CD14-positive monocyte (primary cell): ENCODE results near the gene LRRIQ1. TPM values are rescaled to one million over a fixed set of nuclear protein-coding genes. Genes with fewer than 3 reads are reported as not detected.

ENCODE experiments used
- DNase-seq, 3 donors: peaks; one replicate each; pipeline ENCODE4 v3.0.0-alpha.2; 2011 to 2022
- H2AFZ ChIP-seq: 2 replicates; pipeline ENCODE4 v1.6.0; 2012; ENCODE audit warnings: mild to moderate bottlenecking, low read depth, low read length, inconsistent platforms; ENCODE audit not compliant: insufficient read depth, poor library complexity, severe bottlenecking
- H3K27ac ChIP-seq, 2 donors: 1 replicate in 1 of 2; 2 replicates in 1 of 2; pipeline ENCODE4 v1.5.1; 2012 to 2013; ENCODE audit warnings: low read length in 2 of 2, control low read depth in 1 of 2, inconsistent platforms in 1 of 2, low read depth in 1 of 2, mild to moderate bottlenecking in 1 of 2
- H3K27me3 ChIP-seq, 2 donors: one replicate each; pipeline versions ENCODE4 v1.6.0 to v1.6.1; 2011 to 2013; ENCODE audit warnings: low read length in 2 of 2; ENCODE audit not compliant: control insufficient read depth in 2 of 2, insufficient read depth in 2 of 2
- H3K36me3 ChIP-seq, 2 donors: replicated peaks in 1 of 2; 1 replicate in 1 of 2; 2 replicates in 1 of 2; pipeline versions ENCODE4 v1.5.1 to v1.6.1; 2012 to 2013; ENCODE audit warnings: low read length in 2 of 2, control low read depth in 1 of 2, inconsistent platforms in 1 of 2, mild to moderate bottlenecking in 1 of 2; ENCODE audit not compliant: insufficient read depth in 2 of 2, control insufficient read depth in 1 of 2
- H3K4me1 ChIP-seq, 2 donors: 1 replicate in 1 of 2; 2 replicates in 1 of 2; pipeline versions ENCODE4 v1.5.1 to v1.6.1; 2012 to 2013; ENCODE audit warnings: low read length in 2 of 2, control low read depth in 1 of 2, inconsistent platforms in 1 of 2, mild to moderate bottlenecking in 1 of 2, moderate library complexity in 1 of 2; ENCODE audit not compliant: insufficient read depth in 2 of 2, control insufficient read depth in 1 of 2
- H3K4me2 ChIP-seq: replicated peaks from 2 replicates; pipeline ENCODE3; 2012; ENCODE audit warnings: low read length, moderate library complexity, mild to moderate bottlenecking; ENCODE audit not compliant: poor library complexity, severe bottlenecking; ENCODE audit errors: extremely low read depth
- H3K4me3 ChIP-seq, 3 experiments: fragments of 200-600 bp in 1 of 3; sonication (generic) in 1 of 3; replicated peaks in 1 of 3; 1 replicate in 2 of 3; 2 replicates in 1 of 3; pipeline ENCODE4 v1.5.1; 2011 to 2013; ENCODE audit warnings: low read length in 3 of 3, mild to moderate bottlenecking in 3 of 3, control low read depth in 2 of 3, low read depth in 2 of 3, inconsistent platforms in 1 of 3, moderate library complexity in 1 of 3
- H3K79me2 ChIP-seq: 2 replicates; pipeline ENCODE4 v1.6.0; 2012; ENCODE audit warnings: mild to moderate bottlenecking, control low read depth, inconsistent platforms, low read length, moderate library complexity; ENCODE audit not compliant: insufficient read depth
- H3K9ac ChIP-seq: 2 replicates; pipeline ENCODE4 v1.6.0; 2017; ENCODE audit warnings: low read length, mild to moderate bottlenecking; ENCODE audit not compliant: insufficient read depth, poor library complexity, severe bottlenecking
- H3K9me3 ChIP-seq, 2 donors: replicated peaks in 1 of 2; 1 replicate in 1 of 2; 2 replicates in 1 of 2; pipeline versions ENCODE4 v1.5.1 to v1.6.1; 2012 to 2013; ENCODE audit warnings: low read length in 2 of 2, control low read depth in 1 of 2; ENCODE audit not compliant: control insufficient read depth in 1 of 2, insufficient read depth in 1 of 2
- H4K20me1 ChIP-seq: 2 replicates; pipeline ENCODE4 v1.6.0; 2012; ENCODE audit warnings: mild to moderate bottlenecking, low read length, control low read depth, moderate library complexity; ENCODE audit not compliant: insufficient read depth
- H3K27ac Mint-ChIP-seq, 7 donors: one replicate each; pipeline ENCODE4 v1.8.0; 2020; ENCODE audit warnings: mild to moderate bottlenecking in 7 of 7, mixed read lengths in 7 of 7, moderate library complexity in 6 of 7, inconsistent platforms in 2 of 7
- H3K27me3 Mint-ChIP-seq, 3 donors: one replicate each; pipeline ENCODE4 v1.8.0; 2021 to 2022; ENCODE audit warnings: low read depth in 3 of 3, mild to moderate bottlenecking in 3 of 3, mixed read lengths in 3 of 3, moderate library complexity in 3 of 3, inconsistent platforms in 1 of 3
- H3K36me3 Mint-ChIP-seq, 2 donors: one replicate each; pipeline ENCODE4 v1.8.0; 2020; ENCODE audit warnings: mixed read lengths in 2 of 2, inconsistent platforms in 1 of 2, mild to moderate bottlenecking in 1 of 2
- H3K4me1 Mint-ChIP-seq: one replicate; pipeline ENCODE4 v1.8.0; 2020; ENCODE audit warnings: mild to moderate bottlenecking, mixed read lengths
- H3K4me3 Mint-ChIP-seq, 2 donors: one replicate each; pipeline ENCODE4 v1.8.0; 2020; ENCODE audit warnings: mild to moderate bottlenecking in 2 of 2, mixed read lengths in 2 of 2, moderate library complexity in 1 of 2
- H3K9me3 Mint-ChIP-seq, 7 donors: one replicate each; pipeline ENCODE4 v1.8.0; 2020 to 2022; ENCODE audit warnings: mixed read lengths in 7 of 7, mild to moderate bottlenecking in 6 of 7, moderate library complexity in 6 of 7, inconsistent platforms in 2 of 7
- CTCF ChIP-seq: fragments of 200-600 bp; IDR thresholded peaks from one replicate; pipeline ENCODE4 v1.8.0; 2022; ENCODE audit warnings: antibody characterized with exemption, mild to moderate bottlenecking
- WGBS: methylation state at CpG from one replicate; pipeline ENCODE4 v1.1.5; 2013; ENCODE audit warnings: missing lambda C conversion rate; ENCODE audit not compliant: insufficient coverage; 5-methylcytosine and 5-hydroxymethylcytosine counted together
- intact Hi-C, 2 donors: fragments of 100-400 bp; cut with micrococcal nuclease; formaldehyde crosslinking; loops; one replicate each; pipeline versions ENCODE4 v1.15.0 to v1.15.1; 2023
- polyA plus RNA-seq, 3 donors: library from polyadenylated mRNA; depleted of rRNA in 1 of 3; unstranded in 2 of 3; stranded (reverse) in 1 of 3; fragments of 300-500 nt in 2 of 3; fragments of >200 nt in 1 of 3; fragmentation: Illumina TruSeq in 2 of 3; gene quantifications; 1 replicate in 2 of 3; 2 replicates in 1 of 3; pipeline ENCODE4 v1.2.3, GENCODE V29; 2012 to 2021

LRRIQ1 gene
- polyA plus RNA-seq, 3 donors: not detected

- intact Hi-C loops: no loop called here
- no peaks in the 10 kb centered on the region for H3K4me1 Mint-ChIP-seq
- no peak for TF ChIP-seq CTCF
- peaks cover 0 to 1% (median 0%) of the 10 kb centered on the region in 3 donors for H3K27me3 Mint-ChIP-seq
- Histone ChIP-seq H2AFZ (no peak overlapping the region), H3K4me2 (no peak overlapping the region), H3K9ac (no peak overlapping the region), H3K4me3 (no peak overlapping the region), H4K20me1 (no peaks in the 10 kb centered on the region), H3K27ac (no peak overlapping the region), H3K36me3 (no peaks in the 10 kb centered on the region), H3K9me3 (no peaks in the 10 kb centered on the region), H3K4me1 (no peaks in the 10 kb centered on the region), H3K27me3 (no peaks in the 10 kb centered on the region), H3K79me2 (no peaks in the 10 kb centered on the region)
- no peaks in the 10 kb centered on the region for H3K36me3 Mint-ChIP-seq
- no peaks in the 10 kb centered on the region for H3K9me3 Mint-ChIP-seq
- no peak overlapping the region for H3K27ac Mint-ChIP-seq
- no peak overlapping the region for H3K4me3 Mint-ChIP-seq
- no CpG with 5 or more reads among the region's 1 CpG for WGBS
- no peak for DNase-seq
Measured at GRCh38 chr12:85147331-85147730, 111.2 kb downstream of the LRRIQ1 start.

- intact Hi-C loops: no loop called here
- no peak for TF ChIP-seq CTCF
- H3K4me3 ChIP-seq: no peak overlapping the region
- H3K9ac ChIP-seq: no peak overlapping the region
- no peaks in the 10 kb centered on the region for H3K79me2 ChIP-seq
- no peaks in the 10 kb centered on the region for H3K36me3 ChIP-seq
- Mint-ChIP-seq H3K4me3 (no peak overlapping the region), H3K9me3 (no peaks in the 10 kb centered on the region), H3K4me1 (no peaks in the 10 kb centered on the region), H3K27me3 (peaks cover 0 to 1% (median 0%) of the 10 kb centered on the region in 3 donors), H3K27ac (no peak overlapping the region), H3K36me3 (no peaks in the 10 kb centered on the region)
- no peak for DNase-seq
- no peak overlapping the region for H2AFZ ChIP-seq
- H3K27me3 ChIP-seq: no peaks in the 10 kb centered on the region
- WGBS: no CpG with 5 or more reads among the region's 2 CpGs
- no peaks in the 10 kb centered on the region for H4K20me1 ChIP-seq
- H3K27ac ChIP-seq: no peak overlapping the region
- no peaks in the 10 kb centered on the region for H3K9me3 ChIP-seq
- H3K4me2 ChIP-seq: no peak overlapping the region
- H3K4me1 ChIP-seq: no peaks in the 10 kb centered on the region
Measured at GRCh38 chr12:85152311-85152729, 116.2 kb downstream of the LRRIQ1 start.
